GM12873 (cell line): ENCODE results near the gene CASK.

Experiments used
- CTCF ChIP-seq: IDR thresholded peaks from 2 replicates; pipeline ENCODE4 v1.5.1; 2012; ENCODE audit warnings: low read depth, mild to moderate bottlenecking, moderate library complexity, low read length, control low read depth; ENCODE audit not compliant: insufficient read depth; ENCODE audit errors: missing control alignments

The CASK gene

DNA sequence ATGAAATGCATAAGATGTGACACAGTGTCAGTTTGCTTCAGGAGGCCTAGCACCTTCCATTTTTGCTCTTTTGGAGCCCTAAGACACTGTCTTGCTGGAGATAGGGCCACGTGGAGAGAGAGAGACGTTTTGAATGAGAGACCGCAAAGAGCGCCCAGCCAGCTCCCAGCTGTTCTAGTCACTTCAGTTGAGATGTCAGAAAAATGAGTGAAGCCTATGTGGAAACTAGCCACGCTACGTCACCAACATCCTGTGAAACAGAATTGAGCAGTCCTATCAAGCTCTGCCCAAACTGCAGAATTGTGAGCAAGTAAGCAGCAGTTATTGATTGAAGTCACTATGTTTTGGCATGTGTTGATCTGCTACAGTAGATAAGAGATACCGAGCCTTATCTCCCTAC is 186.3 kb downstream of the CASK start:
- no peak for TF ChIP-seq CTCF

- TF ChIP-seq CTCF = peak; percentile 70
Measured at GRCh38 chrX:41734530-41734929, 188.8 kb downstream of the CASK start.

- TF ChIP-seq CTCF = no peak
Measured at GRCh38 chrX:41733939-41734338, 189.4 kb downstream of the CASK start.

- no peak for TF ChIP-seq CTCF
Measured at GRCh38 chrX:41732260-41732659, 191.1 kb downstream of the CASK start.

- no peak for TF ChIP-seq CTCF
Measured at GRCh38 chrX:41730081-41730480, 193.3 kb downstream of the CASK start.

DNA sequence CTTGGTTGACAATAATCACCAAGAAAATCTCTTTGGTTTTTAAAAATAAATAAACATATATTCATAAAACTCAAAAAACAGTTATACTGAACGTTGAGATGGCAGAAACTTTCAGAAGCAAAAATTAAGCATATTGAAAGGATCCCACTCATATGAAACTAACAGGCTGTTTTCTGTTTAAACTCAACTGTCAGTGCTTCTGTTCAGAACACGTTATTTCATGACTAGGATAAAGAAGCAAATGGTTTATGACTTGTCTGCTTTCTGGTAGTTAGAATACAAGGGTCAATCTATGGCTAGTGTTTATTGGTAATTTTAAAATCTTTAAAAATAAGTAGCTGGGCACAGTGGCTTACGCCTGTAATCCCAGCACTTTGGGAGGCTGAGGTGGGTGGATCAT is 195.2 kb downstream of the CASK start:
- TF ChIP-seq CTCF = no peak

DNA sequence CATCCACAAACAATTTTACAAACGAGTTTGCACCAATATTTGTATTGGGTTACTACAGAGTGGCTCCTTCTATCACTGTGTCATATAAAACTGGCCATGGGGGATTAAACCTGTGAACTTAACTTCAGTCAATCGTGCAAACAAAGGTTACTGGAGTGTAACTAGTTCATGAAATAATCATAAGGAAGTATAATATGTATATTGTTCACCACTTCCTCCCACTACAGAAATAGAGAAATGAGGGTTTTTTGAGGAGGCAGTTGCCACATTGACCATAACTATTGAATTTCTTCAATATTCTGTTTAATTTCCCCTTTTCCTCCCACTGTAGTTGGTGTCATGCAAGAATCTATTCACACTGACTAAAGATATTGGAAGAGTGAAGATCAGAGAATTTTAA is 199.5 kb downstream of the CASK start, which contains the start of gene GPR82:
Gene GPR82, plus strand, starts transcription at position 356 of the 400 bp plus-strand sequence. CDS start 2,846 bp downstream, outside the sequence.
- no peak for TF ChIP-seq CTCF
